ENCODE results near the gene UBXN7. TPM values are rescaled to one million over a fixed set of nuclear protein-coding genes. Genes with fewer than 3 reads are reported as not detected.
"Not testable (repeated sequence)": the region's sequence is repeated elsewhere in the genome, so short reads cannot be mapped to it uniquely, and the experiment has no call there.

UBXN7 gene
- total and polyA plus RNA-seq, 2 donors: 8.2 to 38.1 TPM

- 88% methylated on average over 1 of the region's 1 CpG for WGBS
- Histone ChIP-seq H3K27ac (ENCODE audit: low read depth) (no peak overlapping the region), H3K36me3 (ENCODE audit: insufficient read depth) (no peaks in the 10 kb centered on the region), H3K4me3 (ENCODE audit: low read depth, low read length) (no peak overlapping the region), H3K4me1 (ENCODE audit: insufficient read depth) (no peaks in the 10 kb centered on the region)
- no peak for DNase-seq (ENCODE audit: extremely low spot score)
These were observed 116.4 kb downstream of the UBXN7 start for GRCh38 chr3:196315821-196316220.

GRCh38 chr3:196314597-196314996 lies 117.6 kb downstream of the UBXN7 start:
- H3K4me3 ChIP-seq (ENCODE audit: low read depth, low read length): no peak overlapping the region
- 96% methylated on average over 3 of the region's 3 CpGs for WGBS
- H3K36me3 ChIP-seq (ENCODE audit: insufficient read depth): no peaks in the 10 kb centered on the region
- DNase-seq (ENCODE audit: extremely low spot score): no peak
- no peak overlapping the region for H3K27ac ChIP-seq (ENCODE audit: low read depth)
- no peaks in the 10 kb centered on the region for H3K4me1 ChIP-seq (ENCODE audit: insufficient read depth)

DNA sequence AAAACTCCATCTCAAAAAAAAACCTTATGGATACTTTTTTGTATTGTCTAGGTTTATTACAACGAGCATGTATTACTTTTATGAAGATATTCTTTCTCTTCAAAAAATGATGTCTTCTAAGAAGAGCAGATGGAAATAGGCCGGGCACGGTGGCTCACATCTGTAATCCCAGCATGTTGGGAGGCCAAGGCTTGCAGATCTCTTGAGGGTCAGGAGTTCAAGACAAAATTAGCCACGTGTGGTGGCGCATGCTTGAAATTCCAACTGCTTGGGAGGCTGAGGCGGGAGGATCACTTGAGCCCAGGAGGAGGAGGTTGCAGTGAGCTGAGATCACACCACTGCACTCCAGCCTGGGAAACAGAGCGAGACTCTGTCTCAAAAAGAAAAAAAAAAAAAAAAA lies 118.1 kb downstream of the UBXN7 start:
- not testable (repeated sequence) for H3K4me3 ChIP-seq (ENCODE audit: low read depth, low read length); H3K4me1 ChIP-seq (ENCODE audit: insufficient read depth); DNase-seq (ENCODE audit: extremely low spot score); H3K36me3 ChIP-seq (ENCODE audit: insufficient read depth); H3K27ac ChIP-seq (ENCODE audit: low read depth)
- WGBS: 86% methylated on average over 7 of the region's 7 CpGs

- H3K27ac ChIP-seq (ENCODE audit: low read depth); H3K36me3 ChIP-seq (ENCODE audit: insufficient read depth); H3K4me3 ChIP-seq (ENCODE audit: low read depth, low read length); H3K4me1 ChIP-seq (ENCODE audit: insufficient read depth); DNase-seq (ENCODE audit: extremely low spot score): not testable (repeated sequence)
- WGBS: 94% methylated on average over 8 of the region's 8 CpGs
These were observed 129.3 kb downstream of the UBXN7 start for GRCh38 chr3:196302960-196303359.

DNA sequence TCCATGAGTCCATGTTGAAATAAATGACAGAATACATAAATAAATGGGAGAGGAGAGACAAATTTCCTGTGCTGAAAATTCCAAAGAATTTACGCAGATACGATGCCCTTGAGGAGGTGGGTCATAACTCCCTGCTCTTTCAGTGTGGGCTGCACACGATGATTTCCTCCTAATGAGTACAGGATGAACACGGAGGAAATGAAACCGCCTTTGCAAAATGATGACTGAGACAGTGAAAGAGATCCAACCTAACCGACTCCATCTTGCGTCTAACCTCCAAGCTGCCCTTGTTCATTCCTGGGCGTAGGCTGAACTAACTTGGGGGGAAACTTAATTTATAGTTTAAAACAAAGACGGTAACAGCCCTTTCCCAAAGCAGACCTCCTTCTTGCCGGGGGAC lies 129.7 kb downstream of the UBXN7 start:
- 83% methylated on average over 7 of the region's 10 CpGs for WGBS
- not testable (repeated sequence) for DNase-seq (ENCODE audit: extremely low spot score); H3K36me3 ChIP-seq (ENCODE audit: insufficient read depth)

GRCh38 chr3:196298521-196298920 lies 133.7 kb downstream of the UBXN7 start:
- Histone ChIP-seq H3K36me3 (ENCODE audit: insufficient read depth) (peaks cover 2% of the 10 kb centered on the region), H3K4me3 (ENCODE audit: low read depth, low read length) (no peak overlapping the region), H3K4me1 (ENCODE audit: insufficient read depth) (no peaks in the 10 kb centered on the region), H3K27ac (ENCODE audit: low read depth) (no peak overlapping the region)
- WGBS: 98% methylated on average over 2 of the region's 2 CpGs
- DNase-seq (ENCODE audit: extremely low spot score): no peak

More for the DNA sequence above, 129.7 kb downstream of the UBXN7 start:
- H3K4me3 ChIP-seq (ENCODE audit: low read depth, low read length); H3K4me1 ChIP-seq (ENCODE audit: insufficient read depth); H3K27ac ChIP-seq (ENCODE audit: low read depth): not testable (repeated sequence)

Small RNA genes lying within 50 kb of the gene (small RNA-seq; reads per million reads assigned to genes)
- gene AC069257.2 (not detected), gene AC083822.1 (not detected), gene AC117490.1 (not detected), gene RN7SL434P (not detected), gene RN7SL738P (not detected), gene RNU6-1279P (not detected), gene RNU6-910P (not detected)

Other genes with a start within 250 kb of the UBXN7 start
- gene ZDHHC19, start 221.0 kb downstream of the UBXN7 start, total RNA-seq: not detected
- not detected for gene ZDHHC19, start 221.0 kb downstream of the UBXN7 start, polyA plus RNA-seq
- not detected for gene SLC51A, start 215.9 kb downstream of the UBXN7 start, total RNA-seq
- gene SLC51A, start 215.9 kb downstream of the UBXN7 start, polyA plus RNA-seq: 0.23 TPM
- gene PCYT1A, start 144.7 kb downstream of the UBXN7 start, total RNA-seq: 43.0 TPM
- gene PCYT1A, start 144.7 kb downstream of the UBXN7 start, polyA plus RNA-seq: 33.2 TPM
- gene DYNLT2B, start 114.2 kb downstream of the UBXN7 start, total RNA-seq: 9.4 TPM
- gene DYNLT2B, start 114.2 kb downstream of the UBXN7 start, polyA plus RNA-seq: 16.3 TPM
- gene TM4SF19, start 94.0 kb downstream of the UBXN7 start, total RNA-seq: not detected
- not detected for gene TM4SF19, start 94.0 kb downstream of the UBXN7 start, polyA plus RNA-seq
- gene RNF168, start 71.3 kb upstream of the UBXN7 start, total RNA-seq: 20.6 TPM
- gene RNF168, start 71.3 kb upstream of the UBXN7 start, polyA plus RNA-seq: 8.2 TPM
- not detected for gene SMCO1, start 82.9 kb upstream of the UBXN7 start, total RNA-seq
- not detected for gene SMCO1, start 82.9 kb upstream of the UBXN7 start, polyA plus RNA-seq
- 5.7 TPM for gene WDR53, start 136.1 kb upstream of the UBXN7 start, total RNA-seq
- gene WDR53, start 136.1 kb upstream of the UBXN7 start, polyA plus RNA-seq: 13.2 TPM
- gene FBXO45, start 136.2 kb upstream of the UBXN7 start, total RNA-seq: 19.5 TPM
- 6.0 TPM for gene FBXO45, start 136.2 kb upstream of the UBXN7 start, polyA plus RNA-seq
- gene NRROS, start 207.3 kb upstream of the UBXN7 start, total RNA-seq: 4.1 TPM
- 7.2 TPM for gene NRROS, start 207.3 kb upstream of the UBXN7 start, polyA plus RNA-seq

Data from urinary bladder (tissue), 4 donors.